ENCODE results near the gene ANO10. TPM values are rescaled to one million over a fixed set of nuclear protein-coding genes. Genes with fewer than 3 reads are reported as not detected.

ANO10 gene
- total and polyA plus RNA-seq, 2 of the 8 experiments (the other 6 are each of a cell fraction or from before 2014, with no cell fraction given): 38.0 to 53.2 TPM

- Histone ChIP-seq H3K4me2 (ENCODE audit: insufficient read depth in 1 of 2, low read depth in 2 of 2, low read length in 2 of 2) (no peak overlapping the region), H3K23me2 (ENCODE audit: low read depth, low read length) (no peaks in the 10 kb centered on the region), H3K36me3 (ENCODE audit: control insufficient read depth in 2 of 4, insufficient read depth in 4 of 4, low read length in 3 of 4) (peaks cover 0 to 11% (median 0%) of the 10 kb centered on the region in 4 experiments; a peak in 1 of 8 replicates), H2BK120ac (replicated peaks; ENCODE audit: low read depth, low read length) (no peak overlapping the region), H3K14ac (ENCODE audit: insufficient read length) (no peak overlapping the region), H3K79me2 (ENCODE audit: control insufficient read depth in 1 of 2, insufficient read depth in 2 of 2, low read length in 2 of 2) (no peaks in the 10 kb centered on the region), H3K4me3 (ENCODE audit: extremely low read depth in 1 of 4, insufficient read depth in 2 of 4, low read depth in 3 of 4, low read length in 4 of 4) (no peak overlapping the region), H3K79me1 (ENCODE audit: low read depth, low read length) (no peaks in the 10 kb centered on the region), H4K91ac (replicated peaks; ENCODE audit: insufficient read length, low read length) (no peak overlapping the region), H3K27ac (ENCODE audit: low read depth, low read length) (no peak overlapping the region), H3K9ac (replicated peaks in 1 of 4; ENCODE audit: extremely low read depth in 1 of 4, low read depth in 3 of 4, low read length in 3 of 4) (no peak overlapping the region), H2BK20ac (ENCODE audit: low read length) (no peak overlapping the region), H2BK15ac (ENCODE audit: low read length) (no peak overlapping the region), H4K5ac (ENCODE audit: insufficient read length, low read depth, low read length) (no peak overlapping the region), H3K4me1 (replicated peaks in 1 of 4; ENCODE audit: control insufficient read depth in 3 of 4, insufficient read depth in 4 of 4, low read length in 3 of 4) (peaks cover 0 to 9% (median 3%) of the 10 kb centered on the region in 4 experiments; a peak in 4 of 7 replicates), H3K23ac (ENCODE audit: insufficient read length) (no peak overlapping the region), H4K20me1 (replicated peaks in 1 of 2; ENCODE audit: control insufficient read depth in 1 of 2, insufficient read depth in 2 of 2, low read length in 2 of 2) (no peaks in the 10 kb centered on the region), H2BK12ac (ENCODE audit: low read depth, low read length) (no peak overlapping the region), H3K27me3 (replicated peaks in 1 of 4; ENCODE audit: control insufficient read depth in 3 of 4, extremely low read depth in 1 of 4, insufficient read depth in 3 of 4, low read length in 3 of 4) (no peaks in the 10 kb centered on the region), H4K8ac (ENCODE audit: extremely low read depth, insufficient read depth, low read length) (no peak overlapping the region), H2AK5ac (ENCODE audit: low read depth, low read length) (no peak overlapping the region), H3K9me3 (ENCODE audit: insufficient read depth in 2 of 2, low read depth in 1 of 2, low read length in 1 of 2) (no peaks in the 10 kb centered on the region), H3K18ac (ENCODE audit: extremely low read depth, low read length) (no peak overlapping the region), H2BK5ac (ENCODE audit: low read depth, low read length) (no peak overlapping the region), H3K56ac (replicated peaks; ENCODE audit: insufficient read length, low read depth, low read length) (no peak overlapping the region), H3K4ac (replicated peaks; ENCODE audit: insufficient read length, low read depth, low read length) (no peak overlapping the region), H2AFZ (ENCODE audit: low read length) (no peak overlapping the region)
- DNase-seq (ENCODE audit: low read depth in 1 of 2, low spot score in 2 of 2) (no peak), FAIRE-seq (no peak)
- ChIA-PET POLR2A (ENCODE audit: partially characterized antibody) (no interaction called here), CTCF (ENCODE audit: partially characterized antibody) (interaction anchor here (0.6 to 1.5 kb wide), 3 partner anchors 13 to 67 kb away, joined by 3 to 5 read pairs (median 4); no protein-coding TSS in a partner anchor)
- TF ChIP-seq RFX5 (IDR thresholded peaks at IDR 0.05; ENCODE audit: borderline replicate concordance, low read depth, low read length) (no peak), RAD21 (IDR thresholded peaks at IDR 0.05 in 1 of 2, conservative IDR thresholded peaks at IDR 0.05 in 1 of 2; ENCODE audit: low read depth in 2 of 2, low read length in 2 of 2) (no peak), CREB1 (IDR thresholded peaks at IDR 0.05) (no peak), TEAD4 (IDR thresholded peaks at IDR 0.05; ENCODE audit: low read depth, low read length) (no peak), JUND (IDR thresholded peaks at IDR 0.05; ENCODE audit: low read length) (no peak), NRF1 (IDR thresholded peaks at IDR 0.05; ENCODE audit: low read depth, low read length) (no peak), CTCF (IDR thresholded peaks at IDR 0.05; ENCODE audit: control extremely low read depth in 1 of 3, insufficient read depth in 1 of 3, low read depth in 1 of 3, low read length in 3 of 3) (no peak), SUZ12 (IDR thresholded peaks at IDR 0.05; ENCODE audit: low read length) (no peak), USF2 (IDR thresholded peaks at IDR 0.05; ENCODE audit: low read length) (no peak), KDM5A (IDR thresholded peaks at IDR 0.05; ENCODE audit: low read length) (no peak), CHD1 (IDR thresholded peaks at IDR 0.05; ENCODE audit: low read depth, low read length) (no peak), BRCA1 (IDR thresholded peaks at IDR 0.05; ENCODE audit: low read depth, low read length) (no peak)
Measured at GRCh38 chr3:43435706-43436105, 186.1 kb downstream of the ANO10 start.

Data from H1 (cell line).